AML-193 (cell line): ENCODE results near the gene VGLL1.

Experiments
- DNase-seq, 2 experiments: peaks; one replicate each; lab custom pipeline; 2025; lab: John Stamatoyannopoulos, UW

VGLL1 gene

GRCh38 chrX:136551410-136551809 lies 19.4 kb downstream of the VGLL1 start:
- DNase-seq = no peak

GRCh38 chrX:136555694-136556093 lies 23.7 kb downstream of the VGLL1 start:
- DNase-seq = no peak

GRCh38 chrX:136572030-136572429 lies 40.0 kb downstream of the VGLL1 start:
- no peak for DNase-seq

GRCh38 chrX:136574548-136574947 lies 42.5 kb downstream of the VGLL1 start:
- DNase-seq = no peak

GRCh38 chrX:136577552-136577951 lies 45.5 kb downstream of the VGLL1 start:
- DNase-seq = peak; percentile 5 to 42

GRCh38 chrX:136580316-136580715 lies 48.3 kb downstream of the VGLL1 start:
- no peak for DNase-seq

GRCh38 chrX:136582624-136583023 lies 50.6 kb downstream of the VGLL1 start:
- DNase-seq = no peak

- DNase-seq = no peak
These were observed 52.5 kb downstream of the VGLL1 start for GRCh38 chrX:136584545-136584944.

- DNase-seq = no peak
These were observed 53.2 kb downstream of the VGLL1 start for GRCh38 chrX:136585262-136585661.

GRCh38 chrX:136585960-136586359 lies 53.9 kb downstream of the VGLL1 start:
- DNase-seq = no peak

GRCh38 chrX:136586386-136586785 lies 54.4 kb downstream of the VGLL1 start:
- no peak for DNase-seq

- no peak for DNase-seq
These were observed 55.5 kb downstream of the VGLL1 start for GRCh38 chrX:136587532-136587931.

GRCh38 chrX:136588036-136588435 lies 56.0 kb downstream of the VGLL1 start:
- DNase-seq = peak; percentile 37 to 39

GRCh38 chrX:136589966-136590365 lies 58.0 kb downstream of the VGLL1 start:
- DNase-seq = no peak

- no peak for DNase-seq
These were observed 65.3 kb downstream of the VGLL1 start for GRCh38 chrX:136597356-136597755.

GRCh38 chrX:136597954-136598353 lies 65.9 kb downstream of the VGLL1 start:
- DNase-seq = no peak

GRCh38 chrX:136598631-136599030 lies 66.6 kb downstream of the VGLL1 start:
- DNase-seq = no peak

- DNase-seq = no peak
These were observed 68.0 kb downstream of the VGLL1 start for GRCh38 chrX:136600059-136600458.
